Measurements from ENCODE around the gene AAK1.
"Not testable (repeated sequence)": the region's sequence is repeated elsewhere in the genome, so short reads cannot be mapped to it uniquely, and the experiment has no call there.

Gene AAK1

DNA sequence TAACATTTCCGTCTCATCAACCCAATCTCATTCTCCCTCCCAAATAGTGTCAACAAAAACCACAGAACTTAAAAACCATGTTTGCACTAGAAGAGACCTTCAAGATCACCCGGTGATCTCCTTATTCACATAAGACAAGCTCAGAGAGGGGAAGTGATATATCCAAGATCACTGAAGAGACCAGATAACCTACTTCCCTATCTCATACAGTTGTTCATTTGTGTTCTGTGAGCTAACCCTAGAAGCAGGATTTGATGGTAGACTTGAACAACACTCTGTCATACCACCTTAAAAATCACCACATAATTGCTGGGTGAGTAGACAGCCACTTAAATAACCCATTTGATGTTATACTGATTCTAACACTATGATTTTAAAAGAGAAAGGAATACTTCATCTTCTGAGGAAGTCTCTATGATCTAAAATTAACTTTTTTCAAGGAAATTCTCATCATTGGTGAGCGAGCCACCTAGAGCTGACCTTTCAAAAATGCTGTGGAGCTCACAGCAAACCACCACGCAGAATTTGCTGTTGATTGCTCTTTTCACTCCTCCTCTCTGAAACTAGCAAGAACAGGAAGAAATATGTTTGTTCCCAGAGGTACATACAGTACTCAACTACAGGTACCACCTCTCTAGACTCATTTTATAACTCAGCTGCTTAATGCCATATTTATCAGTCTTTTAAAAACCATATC is 15.1 kb downstream of the AAK1 start:
- DNase-seq, result no peak

DNA sequence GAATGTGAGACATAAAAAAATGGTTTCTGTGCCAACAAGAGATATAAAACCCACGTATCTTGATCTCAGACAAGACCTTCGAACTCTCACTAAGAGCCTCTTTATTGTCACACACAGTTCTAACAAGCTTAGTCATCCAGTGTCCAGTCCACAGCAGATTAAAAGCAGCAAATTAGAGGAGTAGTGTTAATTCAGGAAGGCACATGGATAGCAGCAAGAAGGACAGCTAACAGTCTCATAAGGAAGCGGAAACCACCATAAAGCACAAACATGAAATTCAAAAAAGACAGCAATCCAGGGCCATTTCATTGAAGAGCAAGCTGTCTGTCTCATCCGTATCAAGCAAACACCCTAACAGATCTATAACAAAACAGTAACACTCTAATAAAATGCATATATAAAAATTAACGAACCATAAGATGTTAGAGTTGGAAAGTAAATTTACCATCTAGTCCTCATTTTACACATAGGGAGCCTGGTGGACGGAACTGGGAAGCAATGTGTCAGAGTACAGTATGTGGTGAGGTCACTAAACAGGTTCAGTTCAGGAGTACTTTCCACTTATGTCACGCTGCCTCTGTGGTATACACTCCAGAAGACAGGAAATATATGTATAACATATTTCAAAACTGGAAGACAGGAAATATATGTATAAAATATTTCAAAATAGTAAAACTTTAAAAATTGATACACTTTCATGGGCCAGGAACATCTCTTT is 18.3 kb downstream of the AAK1 start:
- DNase-seq, result no peak

DNA sequence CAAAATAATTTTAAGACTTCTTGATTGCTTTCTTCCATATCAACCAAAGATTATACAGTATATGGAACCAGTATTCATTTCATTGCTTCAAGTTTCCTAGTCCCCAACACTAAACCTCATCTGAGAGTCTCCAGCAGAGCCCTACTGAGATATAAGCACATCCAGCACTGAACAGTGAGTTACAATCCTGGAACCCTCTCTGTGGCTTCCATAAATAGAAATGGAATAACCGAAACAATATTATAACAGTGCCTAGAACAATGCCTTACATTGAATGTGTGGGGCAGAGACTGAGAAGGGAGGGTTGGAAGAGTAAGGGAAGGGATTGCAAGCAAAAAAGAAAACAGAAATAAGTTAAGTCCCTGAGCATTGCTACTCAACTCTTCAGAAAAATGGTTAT is 18.9 kb downstream of the AAK1 start:
- DNase-seq, result no peak

DNA sequence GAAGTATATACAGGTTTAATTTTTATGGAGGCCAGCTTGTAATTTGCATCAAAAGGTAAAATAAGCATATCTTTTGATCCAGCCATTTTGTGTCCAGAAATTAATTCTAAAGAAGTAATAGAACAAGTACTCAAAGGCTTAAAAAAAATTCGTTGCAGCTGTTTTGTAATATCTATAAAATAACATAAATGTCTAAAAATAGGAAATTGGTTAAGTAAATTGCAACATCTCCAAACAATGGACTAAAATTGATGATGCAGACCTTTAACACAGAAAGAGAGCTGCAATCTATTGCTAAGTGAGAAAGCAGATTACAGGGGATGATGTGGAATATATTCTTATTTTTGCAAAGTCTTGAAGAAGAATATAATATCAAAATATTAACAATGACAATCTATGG is 19.4 kb downstream of the AAK1 start:
- DNase-seq, result no peak

DNA sequence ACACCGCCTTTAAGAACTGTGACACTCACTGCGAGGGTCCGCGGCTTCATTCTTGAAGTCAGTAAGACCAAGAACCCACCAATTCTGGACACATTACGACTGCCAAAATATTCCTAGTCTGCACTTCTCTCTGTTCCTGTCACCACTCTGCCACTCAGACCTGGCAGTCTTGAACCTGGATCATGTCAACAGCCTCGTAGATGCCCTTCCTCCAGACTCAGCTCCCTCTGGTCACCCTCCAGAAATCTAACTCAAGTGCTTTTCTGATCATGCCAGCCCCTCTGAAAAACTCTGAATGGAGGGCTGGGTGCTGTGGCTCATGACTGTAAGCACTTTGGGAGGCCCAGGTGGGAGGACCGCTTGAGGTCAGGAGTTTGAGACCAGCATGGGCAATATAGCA is 20.3 kb downstream of the AAK1 start:
- DNase-seq, result no peak

DNA sequence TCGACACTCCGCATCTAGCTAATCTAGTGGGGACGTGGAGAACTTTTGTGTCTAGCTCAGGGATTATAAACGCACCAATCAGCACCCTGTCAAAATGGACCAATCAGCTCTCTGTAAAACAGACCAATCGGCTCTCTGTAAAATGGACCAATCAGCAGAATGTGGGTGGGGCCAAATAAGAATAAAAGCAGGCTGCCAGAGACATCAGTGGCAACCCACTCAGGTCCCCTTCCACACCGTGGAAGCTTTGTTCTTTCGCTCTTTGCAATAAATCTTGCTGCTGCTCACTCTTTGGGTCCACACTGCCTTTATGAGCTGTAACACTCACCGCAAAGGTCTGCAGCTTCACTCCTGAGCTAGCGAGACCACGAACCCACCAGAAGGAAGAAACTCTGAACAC is 20.7 kb downstream of the AAK1 start:
- not testable (repeated sequence) for DNase-seq

DNA sequence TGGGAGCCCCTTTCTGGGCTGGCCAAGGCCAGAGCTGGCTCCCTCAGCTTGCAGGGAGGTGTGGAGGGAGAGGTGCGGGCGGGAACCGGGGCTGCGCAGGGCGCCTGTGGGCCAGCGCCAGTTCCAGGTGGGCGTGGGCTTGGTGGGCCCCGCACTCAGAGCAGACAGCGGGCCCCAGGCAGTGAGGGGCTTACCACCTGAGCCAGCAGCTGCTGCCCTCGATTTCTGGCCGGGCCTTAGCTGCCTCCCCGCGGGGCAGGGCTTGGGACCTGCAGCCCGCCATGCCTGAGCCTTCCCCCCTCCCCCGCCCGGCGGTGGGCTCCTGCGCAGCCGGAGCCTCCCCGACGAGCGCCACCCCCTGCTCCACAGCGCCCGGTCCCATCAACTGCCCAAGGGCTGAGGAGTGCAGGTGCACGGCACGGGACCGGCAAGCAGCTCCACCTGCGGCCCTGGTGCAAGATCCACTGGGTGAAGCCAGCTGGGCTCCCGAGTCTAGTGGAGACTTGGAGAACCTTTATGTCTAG is 21.5 kb downstream of the AAK1 start:
- DNase-seq, result not testable (repeated sequence)

DNA sequence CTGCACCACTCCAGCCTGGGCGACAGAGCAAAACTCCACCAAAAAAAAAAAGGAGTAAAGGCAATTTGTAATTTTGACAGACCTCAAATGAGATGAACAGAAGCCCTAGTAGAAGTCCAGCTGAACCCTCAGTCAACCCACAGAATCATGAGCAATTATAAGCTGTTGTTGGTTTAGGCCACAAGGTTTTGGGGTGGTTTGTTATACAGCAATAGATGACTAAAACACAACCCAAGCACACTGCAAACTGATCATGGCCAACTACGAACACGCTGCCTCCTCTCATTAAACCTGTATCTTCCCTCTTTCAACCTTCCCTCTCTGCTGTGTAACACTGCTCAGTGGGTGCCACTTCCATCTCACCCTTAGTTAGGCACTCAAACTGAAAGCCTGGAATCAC is 22.1 kb downstream of the AAK1 start:
- DNase-seq, result no peak

DNA sequence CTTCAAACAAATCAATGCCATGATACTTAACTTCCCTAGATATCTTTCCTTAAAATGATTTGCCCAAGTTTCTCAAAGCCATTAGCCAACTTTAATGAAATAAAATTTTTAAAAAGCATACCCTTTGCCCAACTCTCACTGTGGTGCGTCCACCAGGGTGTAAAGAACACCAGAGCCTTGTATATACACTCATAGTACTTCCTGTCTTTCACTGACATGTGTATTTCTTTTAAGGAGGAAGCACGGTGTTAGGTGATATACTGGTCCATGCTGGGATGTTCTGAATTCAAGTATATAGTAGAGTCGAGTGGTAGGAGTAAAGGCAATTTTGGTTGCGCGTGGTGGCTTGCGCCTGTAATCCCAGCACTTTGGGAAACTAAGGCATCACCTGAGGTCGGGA is 22.7 kb downstream of the AAK1 start:
- no peak for DNase-seq

DNA sequence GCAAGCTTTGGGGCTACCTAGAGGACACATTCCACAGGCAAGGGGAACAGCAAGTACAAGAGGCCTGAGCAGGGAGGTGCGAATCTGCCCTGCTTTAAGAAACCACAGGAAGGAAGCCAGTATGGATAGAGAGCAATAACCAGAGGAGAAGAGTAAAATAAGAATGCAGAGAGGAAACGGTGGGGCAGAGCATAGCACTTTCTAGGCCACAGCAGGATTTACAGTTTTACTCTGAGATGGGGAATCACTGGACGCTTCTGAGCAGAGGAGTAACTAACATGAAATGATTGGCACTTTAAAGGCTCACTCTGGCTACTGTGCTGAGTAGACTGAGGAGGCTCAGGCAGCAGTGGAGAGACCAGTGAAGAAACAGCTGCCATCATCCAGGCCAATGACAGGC is 23.8 kb downstream of the AAK1 start:
- no peak for DNase-seq

DNA sequence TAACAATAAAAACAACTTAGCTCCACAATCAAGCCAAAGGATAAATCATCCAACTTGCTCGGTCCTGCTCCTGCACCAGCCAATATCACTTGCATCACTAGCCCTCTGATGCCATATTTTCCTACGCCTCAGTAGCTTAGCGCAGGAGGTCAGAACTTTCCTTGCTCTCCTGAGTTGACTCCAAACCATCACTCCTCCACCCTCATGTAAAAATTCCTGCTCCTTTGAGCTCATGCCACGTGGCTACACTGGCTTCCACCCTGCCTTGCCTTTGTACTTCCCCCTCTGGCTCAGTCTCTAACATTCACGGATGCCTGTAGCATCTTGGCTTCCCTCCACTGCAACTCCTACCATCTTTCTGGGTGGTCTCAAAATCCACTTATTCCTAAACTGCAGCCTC is 25.2 kb downstream of the AAK1 start:
- no peak for DNase-seq

DNA sequence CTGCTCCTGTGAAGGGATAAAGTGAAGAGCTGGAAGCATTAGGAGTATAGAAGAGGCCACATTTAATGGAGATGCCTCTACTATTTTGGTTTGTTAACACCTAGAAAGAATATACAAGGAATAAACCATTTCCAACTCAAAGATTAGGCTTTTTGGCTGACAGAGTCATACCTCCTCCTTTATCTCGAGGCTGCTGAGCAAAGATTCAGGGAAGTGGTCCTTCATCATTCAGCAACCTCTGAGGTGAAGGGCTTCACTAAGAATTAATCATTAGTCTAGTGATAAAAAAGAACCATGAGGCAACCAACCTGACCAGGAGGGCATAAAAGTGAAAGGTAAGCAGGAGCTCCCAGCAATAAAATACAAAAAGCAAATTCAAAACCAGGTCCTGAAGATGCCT is 25.8 kb downstream of the AAK1 start:
- no peak for DNase-seq

DNA sequence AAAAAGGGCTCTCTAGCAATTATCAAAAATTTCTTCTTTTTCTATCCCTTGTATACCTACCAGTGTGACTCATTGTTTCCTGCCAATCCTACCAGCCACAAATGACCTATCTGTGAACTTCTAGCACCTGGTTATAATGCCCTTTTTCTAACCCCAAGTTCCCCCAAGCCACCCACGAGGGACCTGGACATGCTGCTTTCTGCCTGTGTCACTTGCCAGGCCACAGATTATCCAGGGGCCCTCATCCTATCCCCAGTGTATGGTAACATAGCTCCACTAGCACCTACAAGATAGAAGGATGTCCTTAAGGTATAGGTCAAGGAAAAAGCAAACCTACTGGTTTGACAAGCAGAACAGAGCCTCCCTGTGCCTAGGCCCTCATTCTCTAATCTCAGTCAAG is 26.8 kb downstream of the AAK1 start:
- no peak for DNase-seq

DNA sequence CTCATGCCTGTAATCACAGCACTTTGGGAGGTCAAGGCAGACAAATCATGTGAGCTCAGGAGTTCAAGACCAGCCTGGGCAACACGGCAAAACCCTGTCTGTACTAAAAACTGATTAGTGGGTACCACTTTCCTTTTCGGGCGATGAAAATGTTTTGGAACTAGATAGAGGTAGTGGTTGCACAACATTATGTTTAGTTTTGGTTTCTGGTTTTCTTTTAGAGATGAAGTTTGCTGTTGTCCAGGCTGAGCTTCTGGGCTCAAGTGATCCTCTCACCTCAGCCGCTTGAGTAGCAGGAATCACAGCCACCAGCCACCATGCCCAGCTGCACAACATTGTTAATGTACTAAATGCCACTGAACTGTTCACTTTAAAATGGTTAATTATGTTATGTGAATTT is 27.6 kb downstream of the AAK1 start:
- no peak for DNase-seq

DNA sequence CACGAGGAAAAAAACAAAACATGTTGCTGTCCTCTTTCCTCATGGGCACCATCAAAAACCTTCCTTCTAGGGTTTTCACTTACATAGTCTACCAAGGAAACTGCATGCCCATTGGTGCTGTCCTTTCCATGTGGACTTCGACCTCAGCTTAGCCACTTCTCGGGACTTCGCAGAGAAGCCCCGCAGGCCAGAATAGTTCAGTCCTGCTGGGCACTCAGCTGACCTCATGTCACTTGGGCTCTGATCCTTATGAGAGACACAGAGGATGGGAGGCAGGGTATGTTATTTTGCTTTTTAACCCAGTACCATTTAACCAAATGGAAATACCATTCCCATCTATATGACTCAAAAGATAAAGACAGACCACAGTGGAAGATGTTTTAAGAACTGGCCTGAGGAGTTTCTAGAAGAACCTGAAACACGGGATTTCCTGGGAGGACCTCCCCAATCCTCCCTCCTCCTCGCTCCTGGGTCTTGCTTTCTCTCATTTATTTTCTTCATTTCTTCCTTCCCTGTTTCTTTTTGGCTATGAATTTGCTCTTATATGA is 28.4 kb downstream of the AAK1 start:
- no peak for DNase-seq

DNA sequence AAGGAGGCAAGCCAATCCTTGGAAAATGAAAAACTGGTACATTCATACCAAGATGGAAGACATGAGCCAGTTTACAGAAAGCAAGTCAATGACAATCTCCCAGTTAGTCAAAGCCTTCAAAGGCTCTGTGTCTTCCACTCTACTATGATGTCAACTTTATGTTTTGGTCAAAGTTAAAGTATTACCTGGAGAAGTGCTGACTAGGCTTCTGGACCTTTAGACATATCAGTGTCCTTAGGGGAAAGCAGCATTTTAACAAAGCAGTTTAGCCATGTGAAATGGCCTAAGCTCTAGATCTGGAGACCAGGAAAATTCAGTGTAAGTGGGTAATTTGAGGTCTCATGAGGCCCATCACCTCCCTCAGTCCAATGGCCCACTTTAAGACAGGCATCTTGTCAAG is 30.8 kb downstream of the AAK1 start:
- no peak for DNase-seq

DNA sequence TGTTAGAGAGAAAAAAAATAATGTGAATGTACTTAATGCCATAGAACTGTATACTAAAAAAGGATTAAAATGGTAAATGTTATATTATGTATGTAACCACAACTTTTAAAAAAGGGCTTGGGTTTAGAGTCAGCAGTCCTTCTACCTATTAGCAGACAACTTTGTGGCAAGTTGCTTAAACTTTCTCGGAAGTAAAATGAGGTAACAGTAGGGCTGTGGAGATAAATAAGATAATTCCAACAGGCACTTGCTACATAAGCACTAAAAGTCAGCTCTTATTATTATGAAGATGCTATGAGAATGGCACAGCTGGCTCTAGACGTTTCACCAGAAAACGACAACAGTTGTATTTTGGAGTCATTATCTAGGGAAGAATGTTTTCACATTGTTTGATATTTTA is 31.3 kb downstream of the AAK1 start:
- no peak for DNase-seq

DNA sequence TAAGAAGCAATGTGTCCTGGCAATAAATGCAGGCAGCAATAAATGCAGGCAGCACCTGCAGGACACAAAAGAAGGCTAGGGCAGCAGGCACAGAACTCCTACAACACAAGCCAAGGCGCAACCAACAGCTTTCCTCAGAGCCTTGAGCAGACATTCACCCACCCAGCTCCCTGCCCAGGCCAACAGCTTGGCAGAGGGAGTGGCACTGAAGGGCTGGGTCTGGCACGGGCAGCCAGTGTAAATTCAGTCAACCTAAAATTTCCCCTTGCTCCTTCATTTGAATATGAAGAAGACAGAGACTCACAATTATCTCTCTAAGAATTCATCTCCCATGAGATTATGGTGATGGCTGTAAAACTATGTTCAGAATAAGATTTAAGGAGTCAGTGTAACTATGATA is 35.4 kb downstream of the AAK1 start:
- DNase-seq, result no peak

DNA sequence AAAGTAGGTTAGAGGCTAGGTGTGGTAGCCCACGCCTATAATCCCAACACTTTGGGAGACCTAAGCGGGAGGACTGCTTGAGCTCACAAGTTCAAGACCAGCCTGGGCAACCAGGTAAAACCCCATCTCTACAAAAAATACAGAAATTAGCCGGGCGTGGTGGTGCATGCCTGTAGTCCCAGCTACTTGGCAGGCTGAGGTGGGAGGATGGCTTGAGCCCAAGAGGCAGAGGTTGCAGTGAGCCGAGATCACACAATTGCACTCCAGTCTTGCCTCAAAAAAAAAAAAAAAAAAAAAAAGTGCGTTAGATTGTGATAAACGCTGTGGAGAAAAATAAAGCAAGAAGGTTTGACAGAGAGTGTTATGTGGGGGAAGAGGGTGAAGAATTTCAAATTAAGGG is 36.8 kb downstream of the AAK1 start:
- not testable (repeated sequence) for DNase-seq

DNA sequence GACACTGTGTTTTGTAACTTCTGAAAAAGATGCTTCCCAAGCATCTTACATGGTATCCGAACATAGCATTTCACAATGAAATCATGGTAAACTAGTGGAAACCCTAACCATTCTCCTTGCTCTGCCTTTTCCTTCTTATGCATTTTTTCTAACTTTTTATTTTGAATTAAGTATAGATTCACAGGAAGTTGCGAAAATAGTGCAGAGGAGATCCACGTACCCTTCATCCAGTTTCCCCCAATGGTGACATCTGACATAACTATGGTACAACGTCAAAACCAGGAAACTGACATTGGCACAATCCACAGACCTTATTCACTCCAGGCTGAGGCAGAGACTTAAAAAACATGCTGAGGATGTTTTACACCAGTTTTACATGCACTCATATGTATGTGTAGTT is 38.3 kb downstream of the AAK1 start:
- no peak for DNase-seq

DNA sequence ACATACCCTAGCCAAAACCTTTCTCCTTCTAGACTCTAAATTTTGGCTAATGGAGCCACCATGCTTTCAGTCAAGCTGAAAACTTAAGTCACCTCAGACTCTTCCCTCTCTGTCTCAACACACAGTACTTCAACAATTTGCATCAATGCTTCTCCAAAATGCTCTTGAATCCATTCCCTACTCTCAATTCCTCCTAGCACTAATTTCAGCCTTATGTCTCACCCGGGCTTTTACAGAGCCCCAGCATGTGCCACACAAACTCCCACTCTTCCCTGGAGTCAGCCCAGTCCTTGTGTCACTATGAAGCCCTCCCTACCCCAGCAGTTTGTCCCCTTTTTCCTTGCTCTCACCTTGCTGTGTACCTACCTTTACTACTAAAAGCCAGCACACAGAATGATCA is 38.7 kb downstream of the AAK1 start:
- no peak for DNase-seq

DNA sequence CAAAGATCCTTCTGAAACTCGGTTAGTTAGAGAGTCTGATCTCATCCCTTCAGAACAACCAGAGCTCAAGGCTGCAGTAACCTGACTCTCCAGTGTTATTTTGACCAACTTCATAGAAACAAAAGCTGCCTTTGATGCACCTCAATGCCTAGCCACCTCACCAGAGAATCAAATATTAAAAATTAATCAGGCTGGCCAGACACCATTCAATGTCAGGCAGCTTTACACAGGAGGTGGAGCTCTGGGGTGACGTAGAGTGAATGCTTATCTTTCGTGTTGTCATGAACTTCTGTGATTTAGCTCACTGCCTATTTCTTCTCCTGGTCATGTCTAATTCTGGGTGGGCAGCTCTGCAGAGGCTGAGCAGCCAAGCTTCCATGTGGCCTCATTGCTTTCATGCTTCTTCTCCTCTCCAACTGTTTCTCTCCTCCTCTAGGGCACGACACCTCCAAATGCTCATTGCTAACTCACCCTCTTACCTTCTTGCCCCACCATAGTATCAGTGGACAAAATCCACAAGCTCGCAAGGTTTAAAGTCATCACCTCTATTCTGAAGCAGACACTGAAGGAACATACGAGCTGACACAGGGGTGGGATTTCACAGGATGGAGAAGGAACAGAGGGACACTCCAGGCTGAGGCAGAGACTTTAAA is 39.4 kb downstream of the AAK1 start:
- no peak for DNase-seq
